NCI-H510A (cell line): ENCODE results near the gene KAT14.
"Not testable (repeated sequence)": the region's sequence is repeated elsewhere in the genome, so short reads cannot be mapped to it uniquely, and the experiment has no call there.

Source experiments
- DNase-seq: peaks from one replicate; lab custom pipeline; 2025; lab: John Stamatoyannopoulos, UW

KAT14 gene

DNA sequence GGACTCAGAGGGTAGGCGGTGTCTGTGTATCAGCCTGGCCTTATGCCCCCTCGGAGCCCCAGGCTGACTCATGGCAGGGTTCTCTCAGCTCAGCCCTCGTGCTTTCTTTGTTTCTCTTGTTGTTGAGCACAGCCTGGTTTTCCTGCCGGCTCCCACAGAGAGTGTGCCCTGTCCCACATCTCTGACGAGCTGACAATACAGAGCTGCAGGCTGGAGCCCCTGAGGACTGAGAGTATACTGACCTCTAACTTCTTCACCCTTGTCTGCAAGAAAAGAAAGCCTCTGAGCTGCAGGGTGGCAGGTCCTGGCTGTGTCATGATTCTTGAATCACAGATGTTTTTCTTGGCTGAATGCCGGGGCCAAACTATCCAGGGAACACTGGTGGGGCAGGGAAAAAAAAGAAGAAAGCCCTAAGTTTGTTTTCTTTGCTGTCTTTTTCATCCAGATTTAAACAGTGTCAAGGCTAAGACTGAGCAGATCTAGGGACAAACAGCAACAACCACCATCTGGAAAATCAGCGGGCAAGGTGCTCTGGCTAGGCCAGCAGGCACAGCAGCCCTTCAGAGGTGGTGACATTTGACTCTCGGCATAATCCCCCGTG lies 87.4 kb downstream of the KAT14 start:
- no peak for DNase-seq

DNA sequence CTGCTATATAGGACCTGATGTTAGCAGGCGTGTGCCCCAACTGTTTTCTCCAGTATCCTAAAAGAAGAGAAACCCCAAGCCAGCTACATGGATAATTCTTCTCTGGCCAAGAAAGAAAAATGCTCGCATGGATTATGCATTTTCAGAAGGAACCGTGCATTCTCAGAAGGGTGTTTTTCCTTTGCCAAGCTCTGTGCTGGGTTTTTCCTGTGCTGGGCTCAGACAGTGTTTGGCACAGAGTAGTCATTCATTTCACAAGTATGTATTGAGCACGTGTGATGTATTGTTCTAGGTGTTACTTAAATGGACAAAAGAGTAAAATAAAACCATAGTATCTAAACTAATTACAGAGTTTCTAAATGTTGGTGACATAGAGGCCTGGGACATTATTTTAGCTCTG lies 88.0 kb downstream of the KAT14 start:
- no peak for DNase-seq

DNA sequence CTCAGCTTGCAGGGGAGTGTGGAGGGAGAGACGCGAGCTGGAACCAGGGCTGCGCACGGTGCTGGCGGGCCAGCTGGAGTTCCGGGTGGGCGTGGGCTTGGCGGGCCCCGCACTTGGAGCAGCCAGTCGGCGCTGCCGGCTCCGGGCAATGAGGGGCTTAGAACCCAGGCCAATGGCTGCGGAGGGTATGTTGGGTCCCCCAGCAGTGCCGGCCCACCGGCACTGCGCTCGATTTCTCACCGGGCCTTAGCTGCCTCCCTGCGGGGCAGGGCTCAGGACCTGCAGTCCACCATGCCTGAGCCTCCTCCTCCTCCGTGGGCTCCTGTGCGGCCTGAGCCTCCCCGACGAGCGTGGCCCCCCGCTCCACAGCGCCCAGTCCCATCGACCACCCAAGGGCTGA lies 89.1 kb downstream of the KAT14 start:
- not testable (repeated sequence) for DNase-seq

DNA sequence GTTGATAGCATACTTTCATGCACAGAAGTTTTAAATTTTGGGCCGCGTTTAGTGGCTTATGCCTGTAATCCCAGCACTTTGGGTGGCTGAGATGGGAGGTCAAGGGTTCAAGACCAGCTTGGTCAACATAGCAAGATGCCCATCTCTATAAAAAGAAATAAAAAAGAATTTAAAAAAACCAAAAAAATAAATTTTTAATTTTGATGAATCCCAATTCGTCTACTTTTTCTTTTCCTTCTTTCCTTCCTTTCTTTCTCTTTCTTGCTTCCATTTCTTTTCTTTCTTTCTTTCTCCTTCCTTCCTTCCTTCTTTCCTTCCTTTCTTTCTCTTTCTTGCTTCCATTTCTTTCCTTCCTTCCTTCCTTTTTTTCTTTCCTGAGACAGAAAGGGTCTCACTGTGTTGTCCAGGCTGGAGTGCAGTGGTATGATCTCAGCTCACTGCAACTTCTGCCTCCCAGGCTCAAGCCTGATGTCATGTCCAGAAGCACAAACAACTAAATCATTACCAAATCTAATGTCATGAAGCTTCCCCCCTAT lies 95.8 kb downstream of the KAT14 start:
- no peak for DNase-seq
